ENCODE results near the gene UPF1.

UPF1 gene

GRCh38 chr19:18853755-18854427 is 22.1 kb downstream of the UPF1 start:
- in situ Hi-C loops (cut with MboI; ENCODE audit: low sequenced_read_pairs) = loop anchor here (10.0 kb wide), 1 partner anchor 399 kb away; no protein-coding TSS in a partner anchor

- in situ Hi-C loops (cut with MboI; ENCODE audit: low sequenced_read_pairs) = loop anchor here (10.0 kb wide), 1 partner anchor 400 kb away; no protein-coding TSS in a partner anchor
These were observed 23.2 kb downstream of the UPF1 start for GRCh38 chr19:18854982-18855381.

GRCh38 chr19:18855647-18856384 is 24.1 kb downstream of the UPF1 start:
- in situ Hi-C loops (cut with MboI; ENCODE audit: low sequenced_read_pairs) = loop anchor here (10.0 kb wide), 1 partner anchor 401 kb away; no protein-coding TSS in a partner anchor

- in situ Hi-C loops (cut with MboI; ENCODE audit: low sequenced_read_pairs) = loop anchor here (10.0 kb wide), 1 partner anchor 402 kb away; no protein-coding TSS in a partner anchor
These were observed 24.8 kb downstream of the UPF1 start for GRCh38 chr19:18856385-18857126.

- in situ Hi-C loops (cut with MboI; ENCODE audit: low sequenced_read_pairs) = loop anchor here (10.0 kb wide), 1 partner anchor 402 kb away; no protein-coding TSS in a partner anchor
These were observed 25.5 kb downstream of the UPF1 start for GRCh38 chr19:18857223-18857622.

GRCh38 chr19:18858906-18859646 is 27.3 kb downstream of the UPF1 start:
- in situ Hi-C loops (cut with MboI; ENCODE audit: low sequenced_read_pairs) = loop anchor here (10.0 kb wide), 1 partner anchor 404 kb away; no protein-coding TSS in a partner anchor

- in situ Hi-C loops (cut with MboI; ENCODE audit: low sequenced_read_pairs) = loop anchor here (10.0 kb wide), 1 partner anchor 405 kb away; no protein-coding TSS in a partner anchor
These were observed 28.0 kb downstream of the UPF1 start for GRCh38 chr19:18859676-18860301.

GRCh38 chr19:18860302-18860700 is 28.5 kb downstream of the UPF1 start:
- in situ Hi-C loops (cut with MboI; ENCODE audit: low sequenced_read_pairs) = no loop called here

GRCh38 chr19:18860725-18861124 is 29.0 kb downstream of the UPF1 start:
- in situ Hi-C loops (cut with MboI; ENCODE audit: low sequenced_read_pairs) = no loop called here

- in situ Hi-C loops (cut with MboI; ENCODE audit: low sequenced_read_pairs) = no loop called here
These were observed 29.5 kb downstream of the UPF1 start for GRCh38 chr19:18861235-18861634.

GRCh38 chr19:18861917-18862316 is 30.2 kb downstream of the UPF1 start:
- in situ Hi-C loops (cut with MboI; ENCODE audit: low sequenced_read_pairs) = no loop called here

- in situ Hi-C loops (cut with MboI; ENCODE audit: low sequenced_read_pairs) = no loop called here
These were observed 31.4 kb downstream of the UPF1 start for GRCh38 chr19:18862976-18863842.

GRCh38 chr19:18863843-18864362 is 32.1 kb downstream of the UPF1 start:
- in situ Hi-C loops (cut with MboI; ENCODE audit: low sequenced_read_pairs) = no loop called here

GRCh38 chr19:18865106-18865972 is 33.6 kb downstream of the UPF1 start:
- in situ Hi-C loops (cut with MboI; ENCODE audit: low sequenced_read_pairs) = no loop called here

- in situ Hi-C loops (cut with MboI; ENCODE audit: low sequenced_read_pairs) = no loop called here
These were observed 34.4 kb downstream of the UPF1 start for GRCh38 chr19:18865973-18866799.

GRCh38 chr19:18866800-18867123 is 35.0 kb downstream of the UPF1 start:
- in situ Hi-C loops (cut with MboI; ENCODE audit: low sequenced_read_pairs) = no loop called here

GRCh38 chr19:18867199-18867598 is 35.4 kb downstream of the UPF1 start:
- in situ Hi-C loops (cut with MboI; ENCODE audit: low sequenced_read_pairs) = no loop called here

All from HL-60/S4 (cell line).